Cardiac muscle cell (in vitro differentiated cells and primary cell): Measurements from ENCODE around the gene ALDH1A1. TPM values are rescaled to one million over a fixed set of nuclear protein-coding genes. Genes with fewer than 3 reads are reported as not detected.

Experiments
- DNase-seq, 2 donors: peaks; one replicate each; pipeline versions ENCODE4 v3.0.0 to v3.0.0-alpha.2; 2010 to 2017; ENCODE audit warnings: low read depth in 1 of 2, low spot score in 1 of 2
- H3K27ac ChIP-seq: fragments of 200-600 bp; sonication (generic); 2 replicates; pipeline ENCODE4 v1.5.1; 2016
- H3K27me3 ChIP-seq: fragments of 200-600 bp; sonication (generic); 2 replicates; pipeline ENCODE4 v1.6.0; 2016; ENCODE audit warnings: control low read depth
- H3K36me3 ChIP-seq: fragments of 200-600 bp; sonication (generic); 2 replicates; pipeline ENCODE4 v1.5.1; 2016; ENCODE audit warnings: control low read depth
- H3K4me1 ChIP-seq: fragments of 200-600 bp; sonication (generic); 2 replicates; pipeline ENCODE4 v1.8.1; 2017; ENCODE audit warnings: low read depth, mild to moderate bottlenecking, mixed run types
- H3K4me3 ChIP-seq: fragments of 200-600 bp; sonication (generic); 2 replicates; pipeline ENCODE4 v1.5.1; 2016; ENCODE audit warnings: mild to moderate bottlenecking
- H3K9me3 ChIP-seq: fragments of 200-600 bp; sonication (generic); 2 replicates; pipeline ENCODE4 v1.5.1; 2017; ENCODE audit warnings: low read depth, mild to moderate bottlenecking, control low read depth
- CTCF ChIP-seq: IDR thresholded peaks from 2 replicates; pipeline ENCODE4 v1.5.1; 2012; ENCODE audit warnings: low read depth, mild to moderate bottlenecking, low read length
- polyA plus RNA-seq: library from polyadenylated mRNA; unstranded; fragments of >200 nt; fragmentation: Nextera tagmentation; extraction: Ambion mirVana; gene quantifications from 2 replicates; pipeline ENCODE4 v1.2.1, GENCODE V29; 2016
- total RNA-seq: library from RNA; depleted of rRNA; stranded (reverse); fragments of >200 nt; gene quantifications from 2 replicates; pipeline ENCODE4 v1.2.3, GENCODE V29; 2016

Gene ALDH1A1
- total and polyA plus RNA-seq, 2 experiments from 2014 or later = 0.48 to 1.6 TPM

DNA sequence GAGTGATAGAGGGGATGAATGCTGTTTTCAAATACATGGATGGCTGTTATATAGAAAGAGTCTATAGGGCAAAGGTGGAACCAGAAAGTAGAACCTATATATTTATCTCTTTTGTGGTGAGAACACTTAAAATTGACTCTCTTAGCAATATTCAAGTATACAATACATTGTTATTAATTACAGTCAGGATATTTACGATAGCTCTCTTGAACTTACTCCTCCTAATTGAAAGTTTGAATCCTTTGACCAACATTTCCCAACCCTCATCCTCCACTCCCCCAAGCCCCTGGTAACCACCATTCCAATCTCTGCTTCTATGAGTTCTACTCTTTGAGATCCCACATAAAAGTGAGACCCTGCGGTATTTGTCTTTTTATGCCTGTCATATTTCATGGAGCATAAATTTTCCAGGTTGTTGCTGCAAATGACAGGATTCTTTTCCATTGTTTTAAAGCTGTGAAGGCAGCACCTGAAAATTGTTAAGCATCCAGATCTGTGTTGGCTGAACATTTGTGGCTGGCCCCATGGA lies 41.5 kb downstream of the ALDH1A1 start:
- H3K9me3 ChIP-seq = no peaks in the 10 kb centered on the region
- DNase-seq = no peak
- TF ChIP-seq CTCF = no peak
- no peak overlapping the region for H3K27ac ChIP-seq
- no peak overlapping the region for H3K4me3 ChIP-seq
- no peaks in the 10 kb centered on the region for H3K4me1 ChIP-seq
- H3K27me3 ChIP-seq = no peaks in the 10 kb centered on the region
- no peaks in the 10 kb centered on the region for H3K36me3 ChIP-seq

GRCh38 chr9:72909428-72909827 lies 43.4 kb downstream of the ALDH1A1 start:
- Histone ChIP-seq H3K4me3 (no peak overlapping the region), H3K36me3 (no peaks in the 10 kb centered on the region), H3K27ac (no peak overlapping the region), H3K9me3 (no peaks in the 10 kb centered on the region), H3K4me1 (no peaks in the 10 kb centered on the region), H3K27me3 (no peaks in the 10 kb centered on the region)
- TF ChIP-seq CTCF = no peak
- DNase-seq = no peak

GRCh38 chr9:72907421-72907820 lies 45.4 kb downstream of the ALDH1A1 start:
- no peak overlapping the region for H3K27ac ChIP-seq
- no peaks in the 10 kb centered on the region for H3K9me3 ChIP-seq
- no peak for TF ChIP-seq CTCF
- no peaks in the 10 kb centered on the region for H3K36me3 ChIP-seq
- DNase-seq = peak in 1 of 2 donors; percentile 15
- H3K27me3 ChIP-seq = no peaks in the 10 kb centered on the region
- H3K4me3 ChIP-seq = no peak overlapping the region
- H3K4me1 ChIP-seq = no peaks in the 10 kb centered on the region

DNA sequence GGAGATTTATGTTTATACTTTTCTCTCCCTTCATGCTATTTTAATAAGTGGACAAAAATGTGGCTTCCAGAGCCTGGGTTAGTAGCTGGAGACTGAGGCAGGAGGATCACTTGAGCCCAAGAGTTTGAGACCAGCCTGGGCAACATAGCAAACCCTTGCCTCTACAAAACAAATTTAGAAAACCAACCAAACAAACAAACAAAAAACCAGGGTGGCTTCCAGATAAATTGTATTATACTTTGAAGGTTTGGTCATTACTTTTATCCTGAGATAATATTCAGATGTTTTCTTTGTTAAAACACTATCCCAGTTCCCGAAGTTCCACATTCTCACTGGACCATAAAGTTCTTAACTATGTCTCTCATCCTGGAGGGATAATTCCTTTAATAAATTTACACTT lies 46.0 kb downstream of the ALDH1A1 start:
- no peak for TF ChIP-seq CTCF
- DNase-seq = no peak

GRCh38 chr9:72905514-72906480 lies 47.1 kb downstream of the ALDH1A1 start:
- no peak overlapping the region for H3K4me3 ChIP-seq
- no peaks in the 10 kb centered on the region for H3K9me3 ChIP-seq
- no peak overlapping the region for H3K27ac ChIP-seq
- no peak for DNase-seq
- no peak for TF ChIP-seq CTCF
- no peaks in the 10 kb centered on the region for H3K27me3 ChIP-seq
- no peaks in the 10 kb centered on the region for H3K4me1 ChIP-seq
- no peaks in the 10 kb centered on the region for H3K36me3 ChIP-seq

More for the DNA sequence above, 46.0 kb downstream of the ALDH1A1 start:
- H3K9me3 ChIP-seq = no peaks in the 10 kb centered on the region
- no peaks in the 10 kb centered on the region for H3K36me3 ChIP-seq
- no peaks in the 10 kb centered on the region for H3K4me1 ChIP-seq
- no peak overlapping the region for H3K27ac ChIP-seq
- no peaks in the 10 kb centered on the region for H3K27me3 ChIP-seq
- no peak overlapping the region for H3K4me3 ChIP-seq
